ENCODE results near the gene HSP90B1. TPM values are rescaled to one million over a fixed set of nuclear protein-coding genes. Genes with fewer than 3 reads are reported as not detected.

The HSP90B1 gene
- total and polyA plus RNA-seq, 2 of the 13 experiments (the other 11 are each of a cell fraction or from before 2014, with no cell fraction given) = 800 to 954 TPM

- Histone ChIP-seq H3K4me3 (replicated peaks in 1 of 3; ENCODE audit: insufficient read depth in 1 of 3, low read depth in 2 of 3, low read length in 3 of 3) (no peak overlapping the region), H3K4me2 (ENCODE audit: low read depth, low read length) (no peak overlapping the region), H3K27me3 (ENCODE audit: control insufficient read depth in 1 of 2, insufficient read depth in 2 of 2, low read length in 2 of 2) (no peaks in the 10 kb centered on the region), H2AFZ (ENCODE audit: low read length) (no peak overlapping the region), H3K36me3 (replicated peaks in 1 of 2; ENCODE audit: control insufficient read depth in 1 of 2, insufficient read depth in 2 of 2, low read length in 2 of 2) (peaks cover 9 to 38% of the 10 kb centered on the region in 2 experiments), H3K79me2 (ENCODE audit: insufficient read depth, low read length) (peaks cover 54% of the 10 kb centered on the region), H3K9me3 (ENCODE audit: low read length) (no peaks in the 10 kb centered on the region), H3K27ac (ENCODE audit: extremely low read length, insufficient read depth, low read length) (no peak overlapping the region), H3K4me1 (ENCODE audit: insufficient read depth, low read length) (peaks cover 17% of the 10 kb centered on the region), H4K20me1 (ENCODE audit: insufficient read depth, low read length) (peaks cover 4% of the 10 kb centered on the region; the same call in 1 of the 2 replicates), H3K9ac (ENCODE audit: insufficient read depth, low read depth, low read length) (no peak overlapping the region)
- WGBS (ENCODE audit: low lambda C conversion rate) = 91% methylated on average over 2 of the region's 2 CpGs
- POLR2A ChIA-PET = interaction anchor here (1.4 kb wide), 1 partner anchor 8 kb away, joined by 4 read pairs; the partner anchor contains the start of gene TDG
- DNase-seq (ENCODE audit: low spot score) = no peak
- no peak for FAIRE-seq
- CTCF ChIA-PET (ENCODE audit: low intra/inter-chr PET ratio, low total read pairs) = no interaction called here
- BruUV-seq (replicated peaks) = no TSS peak
- in situ Hi-C loops (cut with HindIII; ENCODE audit: extremely low pct_ligation_motif_present, low pct_unique_long_range_greater_than_20kb) (no loop called here), intact Hi-C loops (cut with micrococcal nuclease; ENCODE audit: unreplicated experiment) (no loop called here)
- no peak for ATAC-seq
- TF ChIP-seq ZNF883 (CRISPR knock-in tag; IDR thresholded peaks at IDR 0.05; ENCODE audit: not compliant biosample characterization) = no peak
- TF ChIP-seq, protein P1, sequence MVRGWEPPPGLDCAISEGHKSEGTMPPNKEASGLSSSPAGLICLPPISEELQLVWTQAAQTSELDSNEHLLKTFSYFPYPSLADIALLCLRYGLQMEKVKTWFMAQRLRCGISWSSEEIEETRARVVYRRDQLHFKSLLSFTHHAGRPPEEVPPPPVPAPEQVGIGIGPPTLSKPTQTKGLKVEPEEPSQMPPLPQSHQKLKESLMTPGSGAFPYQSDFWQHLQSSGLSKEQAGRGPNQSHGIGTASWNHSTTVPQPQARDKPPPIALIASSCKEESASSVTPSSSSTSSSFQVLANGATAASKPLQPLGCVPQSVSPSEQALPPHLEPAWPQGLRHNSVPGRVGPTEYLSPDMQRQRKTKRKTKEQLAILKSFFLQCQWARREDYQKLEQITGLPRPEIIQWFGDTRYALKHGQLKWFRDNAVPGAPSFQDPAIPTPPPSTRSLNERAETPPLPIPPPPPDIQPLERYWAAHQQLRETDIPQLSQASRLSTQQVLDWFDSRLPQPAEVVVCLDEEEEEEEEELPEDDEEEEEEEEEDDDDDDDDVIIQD (CRISPR knock-in tag; IDR thresholded peaks at IDR 0.05; ENCODE audit: low read depth) = no peak
- TF ChIP-seq ZFP37 (CRISPR knock-in tag; IDR thresholded peaks at IDR 0.05; ENCODE audit: borderline replicate concordance) = no peak
- TF ChIP-seq ZNF850 (CRISPR knock-in tag; conservative IDR thresholded peaks at IDR 0.05) = no peak
- TF ChIP-seq JUNB (CRISPR knock-in tag; IDR thresholded peaks at IDR 0.05; ENCODE audit: borderline replicate concordance) = no peak
- no peak for TF ChIP-seq ATF7 (IDR thresholded peaks at IDR 0.05)
- no peak for TF ChIP-seq ATF7 (CRISPR knock-in tag; IDR thresholded peaks at IDR 0.05)
- TF ChIP-seq ZNF724P (CRISPR knock-in tag; IDR thresholded peaks at IDR 0.05; ENCODE audit: borderline replicate concordance) = no peak
- no peak for TF ChIP-seq CAMTA2 (CRISPR knock-in tag; IDR thresholded peaks at IDR 0.05; ENCODE audit: borderline replicate concordance)
- TF ChIP-seq JUND (CRISPR knock-in tag; IDR thresholded peaks at IDR 0.05) = no peak
- no peak for TF ChIP-seq HNRNPL (IDR thresholded peaks at IDR 0.05; ENCODE audit: low read depth, low read length)
- no peak for TF ChIP-seq HMGXB4 (CRISPR knock-in tag; IDR thresholded peaks at IDR 0.05; ENCODE audit: borderline replicate concordance in 1 of 2, low read depth in 1 of 2)
- TF ChIP-seq ZNF678 (CRISPR knock-in tag; IDR thresholded peaks at IDR 0.05) = no peak
- TF ChIP-seq HOXA3 (CRISPR knock-in tag; IDR thresholded peaks at IDR 0.05) = no peak
- TF ChIP-seq ZNF570 (CRISPR knock-in tag; IDR thresholded peaks at IDR 0.05; ENCODE audit: borderline replicate concordance) = no peak
- TF ChIP-seq, protein P2, sequence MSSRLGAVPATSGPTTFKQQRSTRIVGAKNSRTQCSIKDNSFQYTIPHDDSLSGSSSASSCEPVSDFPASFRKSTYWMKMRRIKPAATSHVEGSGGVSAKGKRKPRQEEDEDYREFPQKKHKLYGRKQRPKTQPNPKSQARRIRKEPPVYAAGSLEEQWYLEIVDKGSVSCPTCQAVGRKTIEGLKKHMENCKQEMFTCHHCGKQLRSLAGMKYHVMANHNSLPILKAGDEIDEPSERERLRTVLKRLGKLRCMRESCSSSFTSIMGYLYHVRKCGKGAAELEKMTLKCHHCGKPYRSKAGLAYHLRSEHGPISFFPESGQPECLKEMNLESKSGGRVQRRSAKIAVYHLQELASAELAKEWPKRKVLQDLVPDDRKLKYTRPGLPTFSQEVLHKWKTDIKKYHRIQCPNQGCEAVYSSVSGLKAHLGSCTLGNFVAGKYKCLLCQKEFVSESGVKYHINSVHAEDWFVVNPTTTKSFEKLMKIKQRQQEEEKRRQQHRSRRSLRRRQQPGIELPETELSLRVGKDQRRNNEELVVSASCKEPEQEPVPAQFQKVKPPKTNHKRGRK (CRISPR knock-in tag; IDR thresholded peaks at IDR 0.05) = no peak
- no peak for TF ChIP-seq YEATS4 (CRISPR knock-in tag; IDR thresholded peaks at IDR 0.05; ENCODE audit: borderline replicate concordance)
- no peak for TF ChIP-seq ISL2 (CRISPR knock-in tag; IDR thresholded peaks at IDR 0.05)
- TF ChIP-seq, protein P3, sequence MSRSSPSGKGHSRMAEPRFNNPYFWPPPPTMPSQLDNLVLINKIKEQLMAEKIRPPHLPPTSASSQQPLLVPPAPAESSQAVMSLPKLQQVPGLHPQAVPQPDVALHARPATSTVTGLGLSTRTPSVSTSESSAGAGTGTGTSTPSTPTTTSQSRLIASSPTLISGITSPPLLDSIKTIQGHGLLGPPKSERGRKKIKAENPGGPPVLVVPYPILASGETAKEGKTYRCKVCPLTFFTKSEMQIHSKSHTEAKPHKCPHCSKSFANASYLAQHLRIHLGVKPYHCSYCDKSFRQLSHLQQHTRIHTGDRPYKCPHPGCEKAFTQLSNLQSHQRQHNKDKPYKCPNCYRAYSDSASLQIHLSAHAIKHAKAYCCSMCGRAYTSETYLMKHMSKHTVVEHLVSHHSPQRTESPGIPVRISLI (CRISPR knock-in tag; IDR thresholded peaks at IDR 0.05; ENCODE audit: borderline replicate concordance) = no peak
These were observed 43.7 kb downstream of the HSP90B1 start for GRCh38 chr12:103973909-103974308.
